K562 (cell line): ENCODE measurements around the gene DRGX. TPM values are rescaled to one million over a fixed set of nuclear protein-coding genes. Genes with fewer than 3 reads are reported as not detected.

Source experiments
- CBX2 ChIP-seq: fragments of 200-600 bp; sonication (generic); IDR thresholded peaks from one replicate; pipeline ENCODE4 v1.6.1; 2012; ENCODE audit warnings: mild to moderate bottlenecking, low read length, inconsistent platforms; ENCODE audit not compliant: insufficient read depth, poor library complexity, severe bottlenecking
- CREM ChIP-seq: IDR thresholded peaks from 2 replicates; pipeline ENCODE4 v1.6.1; 2014; ENCODE audit warnings: antibody characterized with exemption, low read depth
- DNMT1 ChIP-seq: fragments of 450-650 bp; IDR thresholded peaks from 2 replicates; pipeline ENCODE4 v1.6.1; 2016; ENCODE audit warnings: antibody characterized with exemption, mild to moderate bottlenecking
- EGR1 ChIP-seq: fragments of 450-650 bp; conservative IDR thresholded peaks from 2 replicates; pipeline ENCODE4 v1.6.1; 2017; ENCODE audit warnings: mild to moderate bottlenecking
- EHMT2 ChIP-seq: fragments of 450-650 bp; IDR thresholded peaks from 2 replicates; pipeline ENCODE4 v1.6.1; 2018; ENCODE audit warnings: antibody characterized with exemption
- ETV5 ChIP-seq: sonication (generic); formaldehyde crosslinking; IDR thresholded peaks from 2 replicates; pipeline ENCODE4 v1.4.0; 2020; ENCODE audit warnings: low read depth, mild to moderate bottlenecking, missing genetic modification reagents
- LCOR ChIP-seq: sonication (generic); formaldehyde crosslinking; IDR thresholded peaks from 2 replicates; pipeline ENCODE4 v1.8.0; 2022; ENCODE audit warnings: mild to moderate bottlenecking, missing genetic modification reagents
- PRMT5 ChIP-seq: sonication (generic); formaldehyde crosslinking; IDR thresholded peaks from 2 replicates; pipeline ENCODE4 v1.5.0; 2020; ENCODE audit warnings: missing genetic modification reagents
- RCOR1 ChIP-seq, 2 experiments: IDR thresholded peaks; 2 replicates each; pipeline ENCODE4 v1.6.1; 2012; ENCODE audit warnings: low read depth in 2 of 2, low read length in 2 of 2, borderline replicate concordance in 1 of 2, improper control_type of control experiment in 1 of 2
- SMAD4 ChIP-seq: fragments of 250-450 bp; sonication (Bioruptor Pico); conservative IDR thresholded peaks from 2 replicates; pipeline ENCODE4 v1.8.0; 2021; ENCODE audit warnings: inconsistent platforms, mild to moderate bottlenecking, moderate library complexity
- TEAD1 ChIP-seq, 2 experiments: fragments of 450-650 bp in 1 of 2; sonication (generic) in 1 of 2; formaldehyde crosslinking; IDR thresholded peaks; 2 replicates each; pipeline versions ENCODE4 v1.4.0 to v1.8.0; 2020 to 2022; ENCODE audit warnings: mild to moderate bottlenecking in 2 of 2, missing genetic modification reagents in 1 of 2
- ZNF224 ChIP-seq: sonication (generic); formaldehyde crosslinking; IDR thresholded peaks from 2 replicates; pipeline ENCODE4 v1.8.0; 2022; ENCODE audit warnings: mild to moderate bottlenecking, missing genetic modification reagents
- polyA plus RNA-seq, 8 experiments: library from polyadenylated mRNA; depleted of rRNA in 4 of 8; stranded (reverse) in 5 of 8; unstranded in 3 of 8; fragments of >200 nt; fragmentation: Nextera tagmentation in 2 of 8; fragmentation: Illumina TruSeq in 1 of 8; extraction: Ambion mirVana in 2 of 8; extraction: Trizol in 1 of 8; gene quantifications; 2 replicates each; pipeline versions ENCODE4 v1.2.1 to v1.2.3, GENCODE V29; 2011 to 2014; ENCODE audit warnings: inconsistent platforms in 1 of 8, missing spikeins in 1 of 8
- total RNA-seq, 7 experiments: library from RNA; depleted of rRNA in 6 of 7; stranded (reverse); fragments of >200 nt in 6 of 7; fragmentation: Illumina TruSeq in 2 of 7; extraction: Trizol in 2 of 7; gene quantifications; 2 replicates each; pipeline versions ENCODE4 v1.2.1 to v1.2.3, GENCODE V29; 2011 to 2021; ENCODE audit warnings: low replicate concordance in 1 of 7
- TF ChIP-seq, protein P1 (sequence below): fragments of 250-450 bp; sonication (Bioruptor Pico); IDR thresholded peaks from 2 replicates; pipeline ENCODE4 v1.5.0; 2020; ENCODE audit warnings: mild to moderate bottlenecking
- TF ChIP-seq, protein P2 (sequence below): fragments of 250-450 bp; sonication (Bioruptor Pico); IDR thresholded peaks from 2 replicates; pipeline ENCODE4 v1.8.0; 2022; ENCODE audit warnings: inconsistent platforms
- TF ChIP-seq, protein P3 (sequence below): fragments of 200-800 bp; sonication (Bioruptor generic); IDR thresholded peaks from 2 replicates; pipeline ENCODE4 v1.6.1; 2017; ENCODE audit warnings: missing genetic modification characterization, missing compliant biosample characterization
- TF ChIP-seq, protein P4 (sequence below): sonication (generic); formaldehyde crosslinking; IDR thresholded peaks from 2 replicates; pipeline ENCODE4 v1.8.0; 2022; ENCODE audit warnings: mild to moderate bottlenecking, missing genetic modification reagents
- TF ChIP-seq, protein P5 (sequence below): fragments of 450-650 bp; IDR thresholded peaks from one replicate; pipeline ENCODE4 v1.6.1; 2018; ENCODE audit warnings: mild to moderate bottlenecking, moderate library complexity; ENCODE audit not compliant: partially characterized antibody

DRGX gene
- total and polyA plus RNA-seq, 9 of the 15 experiments (the other 6 are each of a cell fraction or from before 2014, with no cell fraction given), result not detected

DNA sequence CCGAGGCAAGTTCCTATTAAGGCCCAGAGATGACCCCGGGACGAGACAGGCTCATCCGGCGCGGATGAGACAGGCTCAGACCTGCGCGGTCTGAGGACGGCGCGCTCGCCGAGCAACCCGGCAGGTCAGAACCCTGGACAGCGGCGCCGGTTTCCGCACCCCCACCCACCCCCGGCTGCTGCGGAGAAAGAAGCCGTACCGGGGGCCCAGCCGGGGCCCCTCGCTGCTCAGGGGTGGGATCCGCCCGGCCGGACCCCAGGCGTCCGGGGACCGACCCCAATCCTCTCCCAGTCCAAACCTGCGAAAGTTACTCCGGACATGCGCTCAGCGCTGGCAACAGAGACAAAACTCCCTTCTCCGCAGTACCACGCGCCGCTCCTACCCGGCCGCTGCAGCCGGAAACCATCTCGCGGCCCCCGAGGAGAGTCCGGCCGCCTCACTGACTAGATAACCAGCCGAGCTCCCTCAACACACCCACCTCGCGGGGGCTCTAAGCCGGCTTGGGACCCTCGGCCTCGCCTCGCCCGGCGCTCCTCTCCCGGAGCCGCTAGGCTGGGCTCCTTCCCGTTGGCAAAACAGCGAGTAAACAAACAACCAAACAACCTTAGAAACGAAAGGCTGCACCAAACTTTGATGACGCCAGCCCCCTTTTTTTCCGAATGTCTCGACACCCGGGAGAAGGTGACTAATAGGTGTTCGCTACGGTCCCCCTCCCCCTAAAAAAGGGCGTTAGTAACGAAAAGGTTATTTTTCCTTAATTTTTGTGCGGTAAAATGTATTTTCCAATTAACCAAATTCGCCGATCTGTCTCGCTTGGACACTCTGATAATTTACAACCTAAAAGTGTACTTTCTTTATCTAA, 2.3 kb upstream of the DRGX start (continued):
- TF ChIP-seq SMAD4 (0 out of 2 replicates have a peak, but pooled peaks have one; percentile 39), RCOR1 (IDR thresholded peaks at IDR 0.05; ENCODE audit: borderline replicate concordance in 1 of 2, low read depth in 2 of 2, low read length in 2 of 2) (peak in 1 of 2 experiments; percentile 52; a peak in 1 of 4 replicates), ZNF224 (CRISPR knock-in tag) (no peak), CREM (peak; percentile 19; the same call in 1 of the 2 replicates), ETV5 (CRISPR knock-in tag) (0 out of 2 replicates have a peak, but pooled peaks have one; percentile 45), DNMT1 (no peak), EHMT2 (peak; percentile 95), TEAD1 (CRISPR knock-in tag; IDR thresholded peaks at IDR 0.05) (peak in 1 of 2 experiments; percentile 33; a peak in 1 of 4 replicates), PRMT5 (CRISPR knock-in tag) (peak; percentile 86; the same call in 1 of the 2 replicates), CBX2 (peak; percentile 36), EGR1 (peak; percentile 50), LCOR (CRISPR knock-in tag) (0 out of 2 replicates have a peak, but pooled peaks have one; percentile 42)
- TF ChIP-seq, protein P1, sequence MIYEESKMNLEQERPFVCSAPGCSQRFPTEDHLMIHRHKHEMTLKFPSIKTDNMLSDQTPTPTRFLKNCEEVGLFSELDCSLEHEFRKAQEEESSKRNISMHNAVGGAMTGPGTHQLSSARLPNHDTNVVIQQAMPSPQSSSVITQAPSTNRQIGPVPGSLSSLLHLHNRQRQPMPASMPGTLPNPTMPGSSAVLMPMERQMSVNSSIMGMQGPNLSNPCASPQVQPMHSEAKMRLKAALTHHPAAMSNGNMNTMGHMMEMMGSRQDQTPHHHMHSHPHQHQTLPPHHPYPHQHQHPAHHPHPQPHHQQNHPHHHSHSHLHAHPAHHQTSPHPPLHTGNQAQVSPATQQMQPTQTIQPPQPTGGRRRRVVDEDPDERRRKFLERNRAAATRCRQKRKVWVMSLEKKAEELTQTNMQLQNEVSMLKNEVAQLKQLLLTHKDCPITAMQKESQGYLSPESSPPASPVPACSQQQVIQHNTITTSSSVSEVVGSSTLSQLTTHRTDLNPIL, result no peak
- TF ChIP-seq, protein P2, sequence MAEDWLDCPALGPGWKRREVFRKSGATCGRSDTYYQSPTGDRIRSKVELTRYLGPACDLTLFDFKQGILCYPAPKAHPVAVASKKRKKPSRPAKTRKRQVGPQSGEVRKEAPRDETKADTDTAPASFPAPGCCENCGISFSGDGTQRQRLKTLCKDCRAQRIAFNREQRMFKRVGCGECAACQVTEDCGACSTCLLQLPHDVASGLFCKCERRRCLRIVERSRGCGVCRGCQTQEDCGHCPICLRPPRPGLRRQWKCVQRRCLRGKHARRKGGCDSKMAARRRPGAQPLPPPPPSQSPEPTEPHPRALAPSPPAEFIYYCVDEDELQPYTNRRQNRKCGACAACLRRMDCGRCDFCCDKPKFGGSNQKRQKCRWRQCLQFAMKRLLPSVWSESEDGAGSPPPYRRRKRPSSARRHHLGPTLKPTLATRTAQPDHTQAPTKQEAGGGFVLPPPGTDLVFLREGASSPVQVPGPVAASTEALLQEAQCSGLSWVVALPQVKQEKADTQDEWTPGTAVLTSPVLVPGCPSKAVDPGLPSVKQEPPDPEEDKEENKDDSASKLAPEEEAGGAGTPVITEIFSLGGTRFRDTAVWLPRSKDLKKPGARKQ (CRISPR knock-in tag), result 0 out of 2 replicates have a peak, but pooled peaks have one; percentile 35
- TF ChIP-seq, protein P3, sequence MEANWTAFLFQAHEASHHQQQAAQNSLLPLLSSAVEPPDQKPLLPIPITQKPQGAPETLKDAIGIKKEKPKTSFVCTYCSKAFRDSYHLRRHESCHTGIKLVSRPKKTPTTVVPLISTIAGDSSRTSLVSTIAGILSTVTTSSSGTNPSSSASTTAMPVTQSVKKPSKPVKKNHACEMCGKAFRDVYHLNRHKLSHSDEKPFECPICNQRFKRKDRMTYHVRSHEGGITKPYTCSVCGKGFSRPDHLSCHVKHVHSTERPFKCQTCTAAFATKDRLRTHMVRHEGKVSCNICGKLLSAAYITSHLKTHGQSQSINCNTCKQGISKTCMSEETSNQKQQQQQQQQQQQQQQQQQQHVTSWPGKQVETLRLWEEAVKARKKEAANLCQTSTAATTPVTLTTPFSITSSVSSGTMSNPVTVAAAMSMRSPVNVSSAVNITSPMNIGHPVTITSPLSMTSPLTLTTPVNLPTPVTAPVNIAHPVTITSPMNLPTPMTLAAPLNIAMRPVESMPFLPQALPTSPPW (CRISPR knock-in tag), result peak; percentile 56; the same call in 1 of the 2 replicates
- TF ChIP-seq, protein P4, sequence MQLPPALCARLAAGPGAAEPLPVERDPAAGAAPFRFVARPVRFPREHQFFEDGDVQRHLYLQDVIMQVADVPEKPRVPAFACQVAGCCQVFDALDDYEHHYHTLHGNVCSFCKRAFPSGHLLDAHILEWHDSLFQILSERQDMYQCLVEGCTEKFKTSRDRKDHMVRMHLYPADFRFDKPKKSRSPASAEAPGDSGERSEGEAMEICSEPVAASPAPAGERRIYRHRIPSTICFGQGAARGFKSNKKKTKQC, result peak; percentile 93
- TF ChIP-seq, protein P5, sequence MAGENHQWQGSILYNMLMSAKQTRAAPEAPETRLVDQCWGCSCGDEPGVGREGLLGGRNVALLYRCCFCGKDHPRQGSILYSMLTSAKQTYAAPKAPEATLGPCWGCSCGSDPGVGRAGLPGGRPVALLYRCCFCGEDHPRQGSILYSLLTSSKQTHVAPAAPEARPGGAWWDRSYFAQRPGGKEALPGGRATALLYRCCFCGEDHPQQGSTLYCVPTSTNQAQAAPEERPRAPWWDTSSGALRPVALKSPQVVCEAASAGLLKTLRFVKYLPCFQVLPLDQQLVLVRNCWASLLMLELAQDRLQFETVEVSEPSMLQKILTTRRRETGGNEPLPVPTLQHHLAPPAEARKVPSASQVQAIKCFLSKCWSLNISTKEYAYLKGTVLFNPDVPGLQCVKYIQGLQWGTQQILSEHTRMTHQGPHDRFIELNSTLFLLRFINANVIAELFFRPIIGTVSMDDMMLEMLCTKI, result no peak
